Calu3 (cell line): Measurements from ENCODE around the gene FUZ. TPM values are rescaled to one million over a fixed set of nuclear protein-coding genes. Genes with fewer than 3 reads are reported as not detected.

Source experiments
- Bru-seq: library from RNA; stranded (reverse); fragments of 400-500 nt; gene quantifications from one replicate; lab custom pipeline; 2021; lab: Mats Ljungman, UMichigan
- BruChase-seq, 2 experiments: library from RNA; stranded (reverse); fragments of 400-500 nt; gene quantifications; one replicate each; lab custom pipeline; 2021; lab: Mats Ljungman, UMichigan
- BruUV-seq: library from RNA; stranded (reverse); fragments of 400-500 nt; replicated peaks from 2 replicates; lab custom pipeline; 2021; lab: Mats Ljungman, UMichigan
- CTCF ChIA-PET: fragments of 300-600 bp; sonication (Branson Sonifier 250); formaldehyde crosslinking; loops from one replicate; lab custom pipeline; 2022; ENCODE audit warnings: antibody characterized with exemption; lab: Charles Lee
- DNase-seq: peaks from one replicate; pipeline ENCODE4 v3.0.0; 2022
- H3K27ac Mint-ChIP-seq: one replicate; pipeline ENCODE4 v1.8.0; 2022; ENCODE audit warnings: mixed read lengths; ENCODE audit not compliant: unreplicated experiment
- H3K27me3 Mint-ChIP-seq: one replicate; pipeline ENCODE4 v1.8.0; 2022; ENCODE audit warnings: mixed read lengths; ENCODE audit not compliant: unreplicated experiment
- H3K36me3 Mint-ChIP-seq: one replicate; pipeline ENCODE4 v1.8.0; 2022; ENCODE audit warnings: mild to moderate bottlenecking, moderate library complexity, mixed read lengths; ENCODE audit not compliant: insufficient read depth, unreplicated experiment
- H3K4me1 Mint-ChIP-seq: one replicate; pipeline ENCODE4 v1.8.0; 2022; ENCODE audit warnings: mild to moderate bottlenecking, low read depth, mixed read lengths; ENCODE audit not compliant: unreplicated experiment
- H3K4me3 Mint-ChIP-seq: one replicate; pipeline ENCODE4 v1.8.0; 2022; ENCODE audit warnings: mild to moderate bottlenecking, low read depth, moderate library complexity, mixed read lengths; ENCODE audit not compliant: unreplicated experiment
- H3K9me3 Mint-ChIP-seq: one replicate; pipeline ENCODE4 v1.8.0; 2022; ENCODE audit warnings: low read depth, mixed read lengths; ENCODE audit not compliant: unreplicated experiment
- intact Hi-C: fragments of 100-400 bp; cut with micrococcal nuclease; formaldehyde crosslinking; loops from one replicate; pipeline ENCODE4 v1.10.0; 2022; ENCODE audit not compliant: unreplicated experiment
- long read RNA-seq: library from polyadenylated mRNA; stranded (forward); transcript quantifications from one replicate; pipeline ENCODE4 v2.0.0, GENCODE V29; 2022
- total RNA-seq: library from RNA; stranded (reverse); gene quantifications from 2 replicates; pipeline ENCODE4 v1.2.3, GENCODE V29; 2022
- TF ChIP-seq, protein P1 (sequence below): fragments of 200-600 bp; IDR thresholded peaks from one replicate; pipeline ENCODE4 v1.8.0; 2022; ENCODE audit warnings: antibody characterized with exemption; ENCODE audit not compliant: unreplicated experiment

The FUZ gene, protein sequence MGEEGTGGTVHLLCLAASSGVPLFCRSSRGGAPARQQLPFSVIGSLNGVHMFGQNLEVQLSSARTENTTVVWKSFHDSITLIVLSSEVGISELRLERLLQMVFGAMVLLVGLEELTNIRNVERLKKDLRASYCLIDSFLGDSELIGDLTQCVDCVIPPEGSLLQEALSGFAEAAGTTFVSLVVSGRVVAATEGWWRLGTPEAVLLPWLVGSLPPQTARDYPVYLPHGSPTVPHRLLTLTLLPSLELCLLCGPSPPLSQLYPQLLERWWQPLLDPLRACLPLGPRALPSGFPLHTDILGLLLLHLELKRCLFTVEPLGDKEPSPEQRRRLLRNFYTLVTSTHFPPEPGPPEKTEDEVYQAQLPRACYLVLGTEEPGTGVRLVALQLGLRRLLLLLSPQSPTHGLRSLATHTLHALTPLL
- 12.2 and 17.0 TPM in 2 replicates for total RNA-seq
- percentile 41 among the genes with signal in this experiment for Bru-seq, nascent RNA
- percentile 48 among the genes with signal in this experiment for BruChase-seq, experiment 1, labeled RNA remaining after a 6-hour chase
- BruChase-seq, experiment 2, labeled RNA remaining after a 2-hour chase = percentile 45 among the genes with signal in this experiment
- long read RNA-seq, partial matches to known transcripts = 0 of 4 reads
- long read RNA-seq, other reads (novel, unspliced or antisense) = 1 of 4 reads

DNA sequence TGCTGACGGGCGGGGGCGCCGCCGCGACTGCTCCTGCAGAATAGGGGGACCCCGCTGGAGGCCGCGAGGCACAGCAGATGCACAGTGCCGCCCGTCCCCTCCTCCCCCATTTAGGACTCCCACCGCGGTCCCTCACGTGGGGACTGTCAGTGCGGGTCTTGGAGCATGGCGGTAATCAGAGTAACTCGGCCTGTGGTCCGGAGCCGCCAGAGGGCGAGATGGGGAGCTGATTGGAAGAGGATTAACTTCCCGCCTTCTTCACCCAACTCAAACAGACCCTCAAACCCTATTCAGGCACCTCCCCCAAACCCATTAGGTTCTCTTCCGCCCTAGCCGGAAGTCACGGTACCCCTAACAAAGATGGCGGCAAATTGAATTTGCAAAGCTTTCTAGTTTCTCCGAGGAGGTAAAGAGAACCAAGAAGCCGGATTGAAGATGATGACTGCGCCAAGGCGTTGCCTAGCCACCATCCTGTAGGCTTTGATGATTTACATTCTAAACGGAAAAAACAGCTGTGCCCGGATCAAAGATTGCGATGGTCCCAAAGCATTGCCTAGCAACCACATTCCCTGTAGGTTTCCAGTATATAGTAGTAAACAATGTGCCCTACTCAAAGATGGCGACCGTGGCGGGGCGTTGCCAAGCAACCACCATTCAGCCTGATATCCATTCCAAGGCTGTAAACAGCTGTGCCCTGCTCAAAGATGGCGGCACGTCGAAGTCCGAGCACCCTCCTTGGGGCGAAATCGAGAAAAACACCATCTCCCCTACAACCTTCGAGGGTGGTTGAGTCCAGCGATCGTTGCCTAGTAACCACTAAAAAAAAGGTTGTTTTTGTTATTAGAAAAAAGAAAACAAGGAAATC is at the start of gene FUZ:
Gene FUZ, minus strand, starts transcription at position 296 of the 865 bp plus-strand sequence. Its CDS starts 186 bp downstream, at position 110.
- Mint-ChIP-seq H3K36me3 (peaks cover 35% of the 10 kb centered on the region), H3K4me3 (peak within 1 kb of the TSS; percentile 76), H3K4me1 (peaks cover 9% of the 10 kb centered on the region), H3K27ac (peak within 1 kb of the TSS; percentile 81), H3K27me3 (no peaks in the 10 kb centered on the region), H3K9me3 (no peaks in the 10 kb centered on the region)
- CTCF ChIA-PET = interaction anchor here (0.6 to 1.3 kb wide), 4 partner anchors 55 to 402 kb away, joined by 3 to 5 read pairs (median 3); no protein-coding TSS in a partner anchor
- intact Hi-C loops = no loop called here
- TSS peak; percentile 64 for BruUV-seq
- DNase-seq = peak; percentile 93
- TF ChIP-seq, protein P1, sequence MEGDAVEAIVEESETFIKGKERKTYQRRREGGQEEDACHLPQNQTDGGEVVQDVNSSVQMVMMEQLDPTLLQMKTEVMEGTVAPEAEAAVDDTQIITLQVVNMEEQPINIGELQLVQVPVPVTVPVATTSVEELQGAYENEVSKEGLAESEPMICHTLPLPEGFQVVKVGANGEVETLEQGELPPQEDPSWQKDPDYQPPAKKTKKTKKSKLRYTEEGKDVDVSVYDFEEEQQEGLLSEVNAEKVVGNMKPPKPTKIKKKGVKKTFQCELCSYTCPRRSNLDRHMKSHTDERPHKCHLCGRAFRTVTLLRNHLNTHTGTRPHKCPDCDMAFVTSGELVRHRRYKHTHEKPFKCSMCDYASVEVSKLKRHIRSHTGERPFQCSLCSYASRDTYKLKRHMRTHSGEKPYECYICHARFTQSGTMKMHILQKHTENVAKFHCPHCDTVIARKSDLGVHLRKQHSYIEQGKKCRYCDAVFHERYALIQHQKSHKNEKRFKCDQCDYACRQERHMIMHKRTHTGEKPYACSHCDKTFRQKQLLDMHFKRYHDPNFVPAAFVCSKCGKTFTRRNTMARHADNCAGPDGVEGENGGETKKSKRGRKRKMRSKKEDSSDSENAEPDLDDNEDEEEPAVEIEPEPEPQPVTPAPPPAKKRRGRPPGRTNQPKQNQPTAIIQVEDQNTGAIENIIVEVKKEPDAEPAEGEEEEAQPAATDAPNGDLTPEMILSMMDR = no peak

DNA sequence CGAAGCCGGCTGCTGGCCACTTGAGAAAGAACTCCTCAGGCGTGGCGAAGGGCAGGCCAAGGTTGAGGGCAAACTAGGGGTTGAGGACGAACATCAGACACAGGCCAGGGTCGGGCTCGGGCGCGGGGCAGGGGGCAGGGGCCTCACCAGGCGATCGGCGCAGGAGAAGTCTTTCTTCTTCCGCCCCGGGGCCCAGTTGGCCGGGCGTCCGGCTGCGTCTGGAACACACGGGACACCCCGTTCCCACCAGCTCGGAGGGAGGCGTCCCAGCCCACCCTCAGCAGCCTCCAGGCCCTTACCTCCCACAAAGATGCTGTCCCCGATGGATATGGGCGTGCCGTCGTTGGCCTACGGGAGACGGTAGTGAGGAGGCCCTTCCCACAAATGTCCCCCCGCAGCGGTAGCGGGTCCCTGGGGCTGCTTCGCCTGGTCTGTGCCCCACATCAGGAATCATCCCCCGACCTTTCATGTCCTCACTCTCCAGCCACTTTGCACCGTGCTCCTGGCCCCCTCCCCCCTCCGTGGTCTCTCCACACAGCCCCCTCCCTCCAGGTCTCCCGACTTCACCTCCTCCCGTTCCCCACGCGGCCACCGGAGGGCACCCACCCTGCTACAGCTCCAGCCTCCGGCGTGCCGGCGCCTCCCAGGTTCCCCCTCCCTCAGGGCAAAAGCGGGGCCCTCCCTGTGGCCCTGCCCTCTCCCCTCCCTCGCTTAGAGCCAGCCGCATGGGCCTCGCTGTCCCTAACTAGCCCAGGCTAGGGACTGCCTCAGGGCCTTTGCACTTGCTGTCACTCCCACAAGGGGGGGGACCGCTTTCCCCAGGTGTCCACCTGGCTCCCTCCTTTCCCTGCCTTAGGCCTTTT is 49.5 kb upstream of the FUZ start:
- BruUV-seq = no TSS peak
- Mint-ChIP-seq H3K4me3 (no peak overlapping the region), H3K9me3 (no peaks in the 10 kb centered on the region), H3K27me3 (no peaks in the 10 kb centered on the region), H3K36me3 (peaks cover 44% of the 10 kb centered on the region), H3K27ac (peak overlapping the region; percentile 47), H3K4me1 (peaks cover 38% of the 10 kb centered on the region)
- CTCF ChIA-PET = no interaction called here
- intact Hi-C loops = no loop called here
- peak; percentile 25 for DNase-seq
- TF ChIP-seq, protein P1 = no peak

DNA sequence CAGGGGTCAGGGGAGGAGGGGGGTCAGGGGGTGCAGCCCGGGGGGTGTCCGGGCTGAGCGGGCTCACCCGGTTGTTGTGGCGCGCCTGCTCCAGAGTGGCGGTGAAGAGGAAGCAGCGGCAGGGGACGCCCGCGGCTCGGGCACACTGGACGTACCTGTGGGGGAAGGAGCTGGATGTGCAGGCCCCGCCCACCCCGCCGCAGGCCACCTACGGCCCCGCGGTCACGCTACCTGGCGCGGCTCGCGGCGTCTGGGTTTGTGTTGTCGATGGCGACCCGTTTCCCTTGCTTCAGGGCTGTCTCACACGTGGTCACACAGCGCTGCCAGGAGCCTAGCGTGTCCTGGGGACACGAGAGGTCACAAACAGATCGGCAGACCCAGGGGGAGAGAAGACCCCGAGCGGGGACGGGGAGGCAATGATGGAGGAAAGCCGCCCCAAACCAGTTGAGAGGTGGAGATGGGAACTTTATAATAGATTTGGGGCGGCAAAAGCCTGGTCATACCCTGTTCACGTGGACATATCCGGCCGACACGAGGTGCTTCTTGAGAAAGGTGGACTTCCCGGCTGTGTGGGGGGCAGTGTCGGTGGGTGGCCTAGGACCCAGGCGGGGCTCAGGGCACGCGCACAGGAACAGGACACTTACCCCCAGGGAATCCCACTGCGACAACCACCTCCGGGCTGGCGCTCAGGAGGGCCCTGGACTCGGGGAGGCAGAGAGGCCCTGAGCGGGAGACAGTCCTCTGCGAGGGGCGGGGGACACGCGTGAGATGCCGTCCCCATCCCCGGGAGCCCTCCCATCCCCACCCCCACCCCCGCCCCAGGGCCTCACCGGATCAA is 48.7 kb upstream of the FUZ start:
- TF ChIP-seq, protein P1 = no peak
- peak overlapping the region; percentile 36 for H3K27ac Mint-ChIP-seq
- H3K27me3 Mint-ChIP-seq = no peaks in the 10 kb centered on the region
- H3K9me3 Mint-ChIP-seq = no peaks in the 10 kb centered on the region
- H3K4me3 Mint-ChIP-seq = no peak overlapping the region
- intact Hi-C loops = no loop called here
- peaks cover 53% of the 10 kb centered on the region for H3K36me3 Mint-ChIP-seq
- CTCF ChIA-PET = no interaction called here
- no peak for DNase-seq
- BruUV-seq = no TSS peak
- peaks cover 34% of the 10 kb centered on the region for H3K4me1 Mint-ChIP-seq
